ENCODE results near the gene RBMS2. TPM values are rescaled to one million over a fixed set of nuclear protein-coding genes. Genes with fewer than 3 reads are reported as not detected.
"Not testable (repeated sequence)": the region's sequence is repeated elsewhere in the genome, so short reads cannot be mapped to it uniquely, and the experiment has no call there.

The RBMS2 gene
- total RNA-seq, 1 donor, result 1.5 TPM

GRCh38 chr12:56537546-56537945 lies 15.9 kb downstream of the RBMS2 start:
- Histone ChIP-seq H3K4me1 (ENCODE audit: insufficient read depth, low read length) (peaks cover 12% of the 10 kb centered on the region), H3K27me3 (ENCODE audit: insufficient read depth, low read length) (no peaks in the 10 kb centered on the region), H3K9me3 (ENCODE audit: low read depth, low read length) (no peaks in the 10 kb centered on the region), H3K4me3 (ENCODE audit: low read length) (no peak overlapping the region)

GRCh38 chr12:56541631-56542030 lies 20.0 kb downstream of the RBMS2 start:
- Histone ChIP-seq H3K9me3 (ENCODE audit: low read depth, low read length) (no peaks in the 10 kb centered on the region), H3K27me3 (ENCODE audit: insufficient read depth, low read length) (no peaks in the 10 kb centered on the region), H3K4me1 (ENCODE audit: insufficient read depth, low read length) (peaks cover 12% of the 10 kb centered on the region), H3K4me3 (ENCODE audit: low read length) (no peak overlapping the region)

- peaks cover 7% of the 10 kb centered on the region for H3K4me1 ChIP-seq (ENCODE audit: insufficient read depth, low read length)
- no peak overlapping the region for H3K4me3 ChIP-seq (ENCODE audit: low read length)
- no peaks in the 10 kb centered on the region for H3K9me3 ChIP-seq (ENCODE audit: low read depth, low read length)
- no peaks in the 10 kb centered on the region for H3K27me3 ChIP-seq (ENCODE audit: insufficient read depth, low read length)
Observed at GRCh38 chr12:56542164-56542563, 20.5 kb downstream of the RBMS2 start.

- Histone ChIP-seq H3K4me3 (ENCODE audit: low read length) (no peak overlapping the region), H3K27me3 (ENCODE audit: insufficient read depth, low read length) (no peaks in the 10 kb centered on the region), H3K9me3 (ENCODE audit: low read depth, low read length) (no peaks in the 10 kb centered on the region), H3K4me1 (ENCODE audit: insufficient read depth, low read length) (no peaks in the 10 kb centered on the region)
Observed at GRCh38 chr12:56545023-56545604, 23.5 kb downstream of the RBMS2 start.

GRCh38 chr12:56546680-56547079 lies 25.1 kb downstream of the RBMS2 start:
- no peaks in the 10 kb centered on the region for H3K9me3 ChIP-seq (ENCODE audit: low read depth, low read length)
- H3K4me1 ChIP-seq (ENCODE audit: insufficient read depth, low read length), result no peaks in the 10 kb centered on the region
- H3K4me3 ChIP-seq (ENCODE audit: low read length), result no peak overlapping the region
- no peaks in the 10 kb centered on the region for H3K27me3 ChIP-seq (ENCODE audit: insufficient read depth, low read length)

GRCh38 chr12:56551070-56551469 lies 29.4 kb downstream of the RBMS2 start:
- no peak overlapping the region for H3K4me3 ChIP-seq (ENCODE audit: low read length)
- no peaks in the 10 kb centered on the region for H3K27me3 ChIP-seq (ENCODE audit: insufficient read depth, low read length)
- no peaks in the 10 kb centered on the region for H3K9me3 ChIP-seq (ENCODE audit: low read depth, low read length)
- H3K4me1 ChIP-seq (ENCODE audit: insufficient read depth, low read length), result no peaks in the 10 kb centered on the region

GRCh38 chr12:56565510-56566101 lies 44.0 kb downstream of the RBMS2 start:
- H3K27me3 ChIP-seq (ENCODE audit: insufficient read depth, low read length), result no peaks in the 10 kb centered on the region
- no peaks in the 10 kb centered on the region for H3K9me3 ChIP-seq (ENCODE audit: low read depth, low read length)
- H3K4me1 ChIP-seq (ENCODE audit: insufficient read depth, low read length), result peaks cover 45% of the 10 kb centered on the region
- H3K4me3 ChIP-seq (ENCODE audit: low read length), result no peak overlapping the region

- Histone ChIP-seq H3K4me1 (ENCODE audit: insufficient read depth, low read length) (peaks cover 69% of the 10 kb centered on the region), H3K27me3 (ENCODE audit: insufficient read depth, low read length) (no peaks in the 10 kb centered on the region)
Observed at GRCh38 chr12:56568146-56568545, 46.5 kb downstream of the RBMS2 start.

GRCh38 chr12:56571121-56571520 lies 49.5 kb downstream of the RBMS2 start:
- Histone ChIP-seq H3K27me3 (ENCODE audit: insufficient read depth, low read length) (no peaks in the 10 kb centered on the region), H3K4me3 (ENCODE audit: low read length) (no peak overlapping the region), H3K4me1 (ENCODE audit: insufficient read depth, low read length) (peaks cover 64% of the 10 kb centered on the region), H3K9me3 (ENCODE audit: low read depth, low read length) (no peaks in the 10 kb centered on the region)

More at GRCh38 chr12:56568146-56568545, 46.5 kb downstream of the RBMS2 start:
- Histone ChIP-seq H3K9me3 (ENCODE audit: low read depth, low read length) (no peaks in the 10 kb centered on the region), H3K4me3 (ENCODE audit: low read length) (no peak overlapping the region)

GRCh38 chr12:56572288-56572687 lies 50.7 kb downstream of the RBMS2 start:
- no peaks in the 10 kb centered on the region for H3K9me3 ChIP-seq (ENCODE audit: low read depth, low read length)
- H3K27me3 ChIP-seq (ENCODE audit: insufficient read depth, low read length), result no peaks in the 10 kb centered on the region
- no peak overlapping the region for H3K4me3 ChIP-seq (ENCODE audit: low read length)
- peaks cover 53% of the 10 kb centered on the region for H3K4me1 ChIP-seq (ENCODE audit: insufficient read depth, low read length)

GRCh38 chr12:56574210-56574609 lies 52.6 kb downstream of the RBMS2 start:
- no peaks in the 10 kb centered on the region for H3K27me3 ChIP-seq (ENCODE audit: insufficient read depth, low read length)
- H3K4me3 ChIP-seq (ENCODE audit: low read length), result no peak overlapping the region
- peaks cover 43% of the 10 kb centered on the region for H3K4me1 ChIP-seq (ENCODE audit: insufficient read depth, low read length)
- H3K9me3 ChIP-seq (ENCODE audit: low read depth, low read length), result no peaks in the 10 kb centered on the region

GRCh38 chr12:56577248-56577647 lies 55.6 kb downstream of the RBMS2 start:
- not testable (repeated sequence) for H3K27me3 ChIP-seq (ENCODE audit: insufficient read depth, low read length); H3K9me3 ChIP-seq (ENCODE audit: low read depth, low read length); H3K4me3 ChIP-seq (ENCODE audit: low read length)
- peaks cover 25% of the 10 kb centered on the region for H3K4me1 ChIP-seq (ENCODE audit: insufficient read depth, low read length)

- no peaks in the 10 kb centered on the region for H3K27me3 ChIP-seq (ENCODE audit: insufficient read depth, low read length)
- H3K9me3 ChIP-seq (ENCODE audit: low read depth, low read length), result no peaks in the 10 kb centered on the region
- H3K4me3 ChIP-seq (ENCODE audit: low read length), result no peak overlapping the region
- peaks cover 11% of the 10 kb centered on the region for H3K4me1 ChIP-seq (ENCODE audit: insufficient read depth, low read length)
Observed at GRCh38 chr12:56578983-56579546, 57.4 kb downstream of the RBMS2 start.

- H3K27me3 ChIP-seq (ENCODE audit: insufficient read depth, low read length), result no peaks in the 10 kb centered on the region
- H3K9me3 ChIP-seq (ENCODE audit: low read depth, low read length), result no peaks in the 10 kb centered on the region
- no peak overlapping the region for H3K4me3 ChIP-seq (ENCODE audit: low read length)
- H3K4me1 ChIP-seq (ENCODE audit: insufficient read depth, low read length), result peaks cover 11% of the 10 kb centered on the region
Observed at GRCh38 chr12:56581418-56582145, 60.0 kb downstream of the RBMS2 start.

GRCh38 chr12:56585098-56585497 lies 63.5 kb downstream of the RBMS2 start:
- Histone ChIP-seq H3K27me3 (ENCODE audit: insufficient read depth, low read length) (no peaks in the 10 kb centered on the region), H3K9me3 (ENCODE audit: low read depth, low read length) (no peaks in the 10 kb centered on the region), H3K4me3 (ENCODE audit: low read length) (no peak overlapping the region), H3K4me1 (ENCODE audit: insufficient read depth, low read length) (peaks cover 11% of the 10 kb centered on the region)
